ENCODE measurements around the gene RNF207.

The RNF207 gene

GRCh38 chr1:6175411-6175828 is 30.5 kb upstream of the RNF207 start:
- DNase-seq, result no peak

- DNase-seq, result no peak
Measured at GRCh38 chr1:6176779-6177178, 29.1 kb upstream of the RNF207 start.

- no peak for DNase-seq
Measured at GRCh38 chr1:6177681-6178380, 28.1 kb upstream of the RNF207 start.

- no peak for DNase-seq
Measured at GRCh38 chr1:6178751-6179563, 27.0 kb upstream of the RNF207 start.

- no peak for DNase-seq
Measured at GRCh38 chr1:6179564-6180175, 26.2 kb upstream of the RNF207 start.

GRCh38 chr1:6180268-6180706 is 25.6 kb upstream of the RNF207 start, which contains the start of gene CHD5:
Gene CHD5, minus strand, starts transcription at chr1:6180321. Its CDS starts 298 bp downstream, at chr1:6180023.
- DNase-seq, result no peak

- no peak for DNase-seq
Measured at GRCh38 chr1:6180707-6181311, 25.1 kb upstream of the RNF207 start.

GRCh38 chr1:6181347-6181770 is 24.6 kb upstream of the RNF207 start:
- DNase-seq, result no peak

- DNase-seq, result no peak
Measured at GRCh38 chr1:6183520-6183989, 22.4 kb upstream of the RNF207 start.

GRCh38 chr1:6184083-6184783 is 21.7 kb upstream of the RNF207 start:
- DNase-seq, result no peak

GRCh38 chr1:6185151-6185550 is 20.8 kb upstream of the RNF207 start:
- no peak for DNase-seq

- DNase-seq, result peak; percentile 28
Measured at GRCh38 chr1:6185635-6186382, 20.1 kb upstream of the RNF207 start.

GRCh38 chr1:6188466-6188865 is 17.5 kb upstream of the RNF207 start:
- DNase-seq, result no peak

GRCh38 chr1:6191968-6192367 is 14.0 kb upstream of the RNF207 start:
- no peak for DNase-seq

- DNase-seq, result no peak
Measured at GRCh38 chr1:6197746-6198427, 8.0 kb upstream of the RNF207 start.

- no peak for DNase-seq
Measured at GRCh38 chr1:6198646-6199297, 7.1 kb upstream of the RNF207 start.

- peak; percentile 98 for DNase-seq
Measured at GRCh38 chr1:6199298-6200187, 6.4 kb upstream of the RNF207 start, which contains the start of gene RPL22. Gene RPL22, minus strand, starts transcription at chr1:6199595. Its CDS starts 22 bp downstream, at chr1:6199573.

- no peak for DNase-seq
Measured at GRCh38 chr1:6200188-6200809, 5.6 kb upstream of the RNF207 start.

- no peak for DNase-seq
Measured at GRCh38 chr1:6202256-6202655, 3.7 kb upstream of the RNF207 start.

Data from NCI-H1694 (cell line).